Sigmoid colon (tissue), 4 donors: ENCODE measurements around the gene DRAXIN.

Experiments
- CTCF ChIP-seq, 4 experiments: fragments of 450-650 bp in 3 of 4; fragments of 200-600 bp in 1 of 4; IDR thresholded peaks; one replicate each; pipeline ENCODE4 v1.5.1; 2016 to 2019; ENCODE audit warnings: antibody characterized with exemption in 4 of 4, mild to moderate bottlenecking in 3 of 4, moderate library complexity in 2 of 4
- EP300 ChIP-seq, 4 donors: sonication (generic); formaldehyde crosslinking; IDR thresholded peaks; one replicate each; pipeline ENCODE4 v1.6.1; 2017; ENCODE audit warnings: antibody characterized with exemption in 4 of 4
- POLR2A ChIP-seq, 2 donors: fragments of 450-650 bp; IDR thresholded peaks; one replicate each; pipeline ENCODE4 v1.6.1; 2016; ENCODE audit warnings: antibody characterized with exemption in 2 of 2, mild to moderate bottlenecking in 2 of 2, moderate library complexity in 2 of 2
- POLR2AphosphoS5 ChIP-seq, 4 donors: sonication (generic); formaldehyde crosslinking; IDR thresholded peaks; one replicate each; pipeline ENCODE4 v1.6.1; 2017; ENCODE audit warnings: antibody characterized with exemption in 4 of 4

- TF ChIP-seq CTCF (IDR thresholded peaks at IDR 0.05) (no peak), POLR2A (IDR thresholded peaks at IDR 0.05) (no peak), POLR2AphosphoS5 (IDR thresholded peaks at IDR 0.05) (no peak), EP300 (IDR thresholded peaks at IDR 0.05) (no peak)
Measured at GRCh38 chr1:11703357-11704193, 12.1 kb downstream of the DRAXIN start.
